GM12878 (cell line): ENCODE data around the gene TIAM1.

Source experiments
- BHLHE40 ChIP-seq, 2 experiments: fragments of 450-650 bp in 1 of 2; IDR thresholded peaks; 2 replicates each; pipeline ENCODE4 v1.6.1; 2011 to 2017; ENCODE audit warnings: low read depth in 2 of 2, borderline replicate concordance in 1 of 2, improper control_type of control experiment in 1 of 2, low read length in 1 of 2, mild to moderate bottlenecking in 1 of 2
- CTCF ChIP-seq, 3 experiments: IDR thresholded peaks in 2 of 3; conservative IDR thresholded peaks in 1 of 3; 2 replicates each; pipeline ENCODE4 v1.5.1; 2011; ENCODE audit warnings: low read depth in 3 of 3, low read length in 3 of 3, mild to moderate bottlenecking in 3 of 3, control low read depth in 2 of 3, moderate library complexity in 2 of 3, inconsistent platforms in 1 of 3, mixed read lengths in 1 of 3; ENCODE audit not compliant: control insufficient read depth in 2 of 3, insufficient read depth in 1 of 3; ENCODE audit errors: extremely low read depth in 1 of 3
- JUND ChIP-seq: IDR thresholded peaks from 2 replicates; pipeline ENCODE4 v1.6.1; 2012; ENCODE audit warnings: low read depth, mild to moderate bottlenecking, low read length, improper control_type of control experiment, moderate library complexity
- NFIC ChIP-seq: IDR thresholded peaks from 2 replicates; pipeline ENCODE4 v1.6.1; 2012; ENCODE audit warnings: low read depth, mild to moderate bottlenecking, inconsistent platforms, low read length, moderate library complexity
- NR2C2 ChIP-seq: IDR thresholded peaks from 2 replicates; pipeline ENCODE4 v1.6.1; 2011; ENCODE audit warnings: borderline replicate concordance, low read depth; ENCODE audit not compliant: control insufficient read depth, insufficient read length
- TAF1 ChIP-seq: IDR thresholded peaks from 2 replicates; pipeline ENCODE4 v1.6.1; 2011; ENCODE audit warnings: mild to moderate bottlenecking, low read depth, low read length, borderline replicate concordance
- USF2 ChIP-seq: IDR thresholded peaks from 2 replicates; pipeline ENCODE4 v1.6.1; 2011; ENCODE audit warnings: low read depth, low read length, improper control_type of control experiment, borderline replicate concordance
- YBX1 ChIP-seq: fragments of 450-650 bp; IDR thresholded peaks from 2 replicates; pipeline ENCODE4 v1.6.1; 2016; ENCODE audit warnings: antibody characterized with exemption

GRCh38 chr21:31162827-31163226, 181.2 kb downstream of the TIAM1 start:
- TF ChIP-seq NR2C2 (no peak), USF2 (no peak), CTCF (IDR thresholded peaks at IDR 0.05 in 2 of 3, conservative IDR thresholded peaks at IDR 0.05 in 1 of 3; ENCODE audit: control insufficient read depth in 2 of 3, extremely low read depth in 1 of 3, insufficient read depth in 1 of 3, low read depth in 3 of 3, low read length in 3 of 3) (no peak), JUND (no peak), TAF1 (no peak), BHLHE40 (IDR thresholded peaks at IDR 0.05; ENCODE audit: borderline replicate concordance in 1 of 2, low read depth in 2 of 2, low read length in 1 of 2) (no peak), NFIC (no peak), YBX1 (no peak)
